Measurements from ENCODE around the gene STARD7. TPM values are rescaled to one million over a fixed set of nuclear protein-coding genes. Genes with fewer than 3 reads are reported as not detected.

Gene STARD7
- polyA plus RNA-seq, 1 donor (not counting 4 experiments of a cell fraction or from before 2014, with no cell fraction given), result 73.4 TPM

GRCh38 chr2:96251721-96252292 lies 43.2 kb upstream of the STARD7 start:
- no peaks in the 10 kb centered on the region for H3K27me3 ChIP-seq (ENCODE audit: control insufficient read depth, extremely low read depth, insufficient read depth, low read length)
- no peak overlapping the region for H3K9ac ChIP-seq (ENCODE audit: control insufficient read depth, extremely low read depth, insufficient read depth, low read length)
- H3K9me3 ChIP-seq (ENCODE audit: control insufficient read depth, low read depth, low read length), result no peaks in the 10 kb centered on the region
- DNase-seq (ENCODE audit: low read depth, low spot score) (no peak), FAIRE-seq (no peak)
- H3K79me2 ChIP-seq (ENCODE audit: control insufficient read depth, insufficient read depth, low read length), result peaks cover 2% of the 10 kb centered on the region
- no peak overlapping the region for H2AFZ ChIP-seq (ENCODE audit: control insufficient read depth, low read length)
- no peaks in the 10 kb centered on the region for H3K4me1 ChIP-seq (ENCODE audit: control insufficient read depth, extremely low read depth, insufficient read depth, low read length)
- no peak overlapping the region for H3K4me3 ChIP-seq (ENCODE audit: control insufficient read depth in 2 of 3, extremely low read depth in 1 of 3, insufficient read depth in 2 of 3, low read depth in 1 of 3, low read length in 3 of 3)
- H3K27ac ChIP-seq (ENCODE audit: control insufficient read depth, insufficient read depth, low read length), result no peak overlapping the region
- peaks cover 26 to 30% of the 10 kb centered on the region in 2 experiments for H3K36me3 ChIP-seq (ENCODE audit: control insufficient read depth in 2 of 2, extremely low read depth in 1 of 2, insufficient read depth in 2 of 2, low read length in 2 of 2)
- dilution Hi-C loops (cut with MboI; ENCODE audit: extremely low pct_ligation_motif_present, low sequenced_read_pairs), result no loop called here
- TF ChIP-seq EZH2 (IDR thresholded peaks at IDR 0.05; ENCODE audit: low read length), result no peak
- TF ChIP-seq CTCF (optimal IDR thresholded peaks at IDR 0.05 in 1 of 3, IDR thresholded peaks at IDR 0.05 in 1 of 3, conservative IDR thresholded peaks at IDR 0.05 in 1 of 3; ENCODE audit: extremely low read depth in 1 of 3, insufficient read depth in 2 of 3, low read length in 3 of 3), result no peak
- H4K20me1 ChIP-seq (ENCODE audit: control insufficient read depth, extremely low read depth, insufficient read depth, low read length), result no peaks in the 10 kb centered on the region
- no peak overlapping the region for H3K4me2 ChIP-seq (ENCODE audit: control insufficient read depth, extremely low read depth, insufficient read depth, low read depth, low read length)
- no peaks in the 10 kb centered on the region for H3K9me1 ChIP-seq (ENCODE audit: control insufficient read depth, extremely low read depth, insufficient read depth, low read length)

GRCh38 chr2:96250188-96250587 lies 41.6 kb upstream of the STARD7 start:
- FAIRE-seq (no peak), DNase-seq (ENCODE audit: low read depth, low spot score) (no peak)
- no peaks in the 10 kb centered on the region for H3K79me2 ChIP-seq (ENCODE audit: control insufficient read depth, insufficient read depth, low read length)
- H2AFZ ChIP-seq (ENCODE audit: control insufficient read depth, low read length), result no peak overlapping the region
- no peaks in the 10 kb centered on the region for H3K4me1 ChIP-seq (ENCODE audit: control insufficient read depth, extremely low read depth, insufficient read depth, low read length)
- no peaks in the 10 kb centered on the region for H3K9me3 ChIP-seq (ENCODE audit: control insufficient read depth, low read depth, low read length)
- H3K27me3 ChIP-seq (ENCODE audit: control insufficient read depth, extremely low read depth, insufficient read depth, low read length), result no peaks in the 10 kb centered on the region
- H3K9ac ChIP-seq (ENCODE audit: control insufficient read depth, extremely low read depth, insufficient read depth, low read length), result no peak overlapping the region
- dilution Hi-C loops (cut with MboI; ENCODE audit: extremely low pct_ligation_motif_present, low sequenced_read_pairs), result no loop called here
- no peak overlapping the region for H3K4me2 ChIP-seq (ENCODE audit: control insufficient read depth, extremely low read depth, insufficient read depth, low read depth, low read length)
- no peak overlapping the region for H3K27ac ChIP-seq (ENCODE audit: control insufficient read depth, insufficient read depth, low read length)
- H3K9me1 ChIP-seq (ENCODE audit: control insufficient read depth, extremely low read depth, insufficient read depth, low read length), result no peaks in the 10 kb centered on the region
- H4K20me1 ChIP-seq (ENCODE audit: control insufficient read depth, extremely low read depth, insufficient read depth, low read length), result no peaks in the 10 kb centered on the region
- no peak overlapping the region for H3K4me3 ChIP-seq (ENCODE audit: control insufficient read depth in 2 of 3, extremely low read depth in 1 of 3, insufficient read depth in 2 of 3, low read depth in 1 of 3, low read length in 3 of 3)
- TF ChIP-seq EZH2 (IDR thresholded peaks at IDR 0.05; ENCODE audit: low read length), result no peak
- TF ChIP-seq CTCF (optimal IDR thresholded peaks at IDR 0.05 in 1 of 3, IDR thresholded peaks at IDR 0.05 in 1 of 3, conservative IDR thresholded peaks at IDR 0.05 in 1 of 3; ENCODE audit: extremely low read depth in 1 of 3, insufficient read depth in 2 of 3, low read length in 3 of 3), result no peak
- peaks cover 21 to 27% of the 10 kb centered on the region in 2 experiments for H3K36me3 ChIP-seq (ENCODE audit: control insufficient read depth in 2 of 2, extremely low read depth in 1 of 2, insufficient read depth in 2 of 2, low read length in 2 of 2)
